DOHH2 (cell line): ENCODE results near the gene FBXL13.

ENCODE experiments used
- EZH2phosphoT487 ChIP-seq: fragments of 200-600 bp; sonication (generic); IDR thresholded peaks from 2 replicates; pipeline ENCODE4 v1.6.1; 2017; ENCODE audit warnings: borderline replicate concordance, mild to moderate bottlenecking, antibody characterized with exemption, low read length, moderate library complexity, mixed read lengths
- TF ChIP-seq, protein P1 (sequence below): fragments of 200-600 bp; sonication (generic); IDR thresholded peaks from one replicate; pipeline ENCODE4 v1.5.1; 2014; ENCODE audit warnings: antibody characterized with exemption, mild to moderate bottlenecking, low read depth, low read length; ENCODE audit not compliant: poor library complexity, severe bottlenecking

DNA sequence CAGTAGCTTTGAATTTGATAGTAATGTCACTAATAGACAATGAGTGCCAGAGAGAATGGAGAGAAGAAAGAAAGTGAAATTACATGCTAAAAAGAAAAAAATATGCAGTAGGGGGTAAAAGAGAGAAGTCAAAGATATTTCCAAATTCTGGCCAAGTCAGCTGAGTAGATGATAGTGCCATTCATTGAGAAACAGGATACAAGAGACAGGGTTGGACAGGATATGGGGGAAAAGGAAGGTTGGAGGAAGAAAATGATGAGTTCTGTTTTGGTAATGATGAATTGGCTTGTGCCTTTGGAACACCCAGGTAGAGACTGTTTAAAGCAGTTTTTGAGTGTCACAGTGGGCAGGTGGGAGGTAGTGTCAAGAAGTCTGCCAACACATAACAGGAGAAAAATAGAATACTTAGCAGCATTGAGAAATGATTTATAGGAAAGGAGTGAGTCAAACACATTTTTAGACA lies 83.5 kb downstream of the FBXL13 start:
- TF ChIP-seq, protein P1, sequence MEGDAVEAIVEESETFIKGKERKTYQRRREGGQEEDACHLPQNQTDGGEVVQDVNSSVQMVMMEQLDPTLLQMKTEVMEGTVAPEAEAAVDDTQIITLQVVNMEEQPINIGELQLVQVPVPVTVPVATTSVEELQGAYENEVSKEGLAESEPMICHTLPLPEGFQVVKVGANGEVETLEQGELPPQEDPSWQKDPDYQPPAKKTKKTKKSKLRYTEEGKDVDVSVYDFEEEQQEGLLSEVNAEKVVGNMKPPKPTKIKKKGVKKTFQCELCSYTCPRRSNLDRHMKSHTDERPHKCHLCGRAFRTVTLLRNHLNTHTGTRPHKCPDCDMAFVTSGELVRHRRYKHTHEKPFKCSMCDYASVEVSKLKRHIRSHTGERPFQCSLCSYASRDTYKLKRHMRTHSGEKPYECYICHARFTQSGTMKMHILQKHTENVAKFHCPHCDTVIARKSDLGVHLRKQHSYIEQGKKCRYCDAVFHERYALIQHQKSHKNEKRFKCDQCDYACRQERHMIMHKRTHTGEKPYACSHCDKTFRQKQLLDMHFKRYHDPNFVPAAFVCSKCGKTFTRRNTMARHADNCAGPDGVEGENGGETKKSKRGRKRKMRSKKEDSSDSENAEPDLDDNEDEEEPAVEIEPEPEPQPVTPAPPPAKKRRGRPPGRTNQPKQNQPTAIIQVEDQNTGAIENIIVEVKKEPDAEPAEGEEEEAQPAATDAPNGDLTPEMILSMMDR = no peak
- no peak for TF ChIP-seq EZH2phosphoT487
